SHP77 (cell line): ENCODE data around the gene SPECC1L.

Source experiments
- DNase-seq, 2 experiments: peaks; one replicate each; lab custom pipeline; 2025; lab: John Stamatoyannopoulos, UW

The SPECC1L gene

GRCh38 chr22:24414523-24414922 is 143.9 kb downstream of the SPECC1L start:
- no peak for DNase-seq

GRCh38 chr22:24414984-24415945 is 144.6 kb downstream of the SPECC1L start:
- DNase-seq, result no peak

- DNase-seq, result peak in 1 of 2 experiments; percentile 48
Measured at GRCh38 chr22:24416095-24416494, 145.5 kb downstream of the SPECC1L start.

- no peak for DNase-seq
Measured at GRCh38 chr22:24416611-24417010, 146.0 kb downstream of the SPECC1L start.

- no peak for DNase-seq
Measured at GRCh38 chr22:24417200-24417599, 146.6 kb downstream of the SPECC1L start.

GRCh38 chr22:24417901-24418641 is 147.4 kb downstream of the SPECC1L start:
- DNase-seq, result no peak

GRCh38 chr22:24418786-24419474 is 148.3 kb downstream of the SPECC1L start:
- DNase-seq, result peak in 1 of 2 experiments; percentile 55

GRCh38 chr22:24419475-24419850 is 148.8 kb downstream of the SPECC1L start:
- peak in 1 of 2 experiments; percentile 40 for DNase-seq

- peak; percentile 72 to 78 for DNase-seq
Measured at GRCh38 chr22:24420072-24420976, 149.7 kb downstream of the SPECC1L start.

GRCh38 chr22:24420977-24421343 is 150.3 kb downstream of the SPECC1L start:
- no peak for DNase-seq

- DNase-seq, result no peak
Measured at GRCh38 chr22:24421428-24421931, 150.8 kb downstream of the SPECC1L start.

GRCh38 chr22:24422102-24422665 is 151.6 kb downstream of the SPECC1L start:
- DNase-seq, result no peak

GRCh38 chr22:24423519-24424000 is 152.9 kb downstream of the SPECC1L start:
- peak in 1 of 2 experiments; percentile 26 for DNase-seq

GRCh38 chr22:24424001-24424900 is 153.6 kb downstream of the SPECC1L start:
- DNase-seq, result no peak

- no peak for DNase-seq
Measured at GRCh38 chr22:24424901-24425775, 154.5 kb downstream of the SPECC1L start.

GRCh38 chr22:24426436-24426835 is 155.8 kb downstream of the SPECC1L start:
- DNase-seq, result no peak

GRCh38 chr22:24426851-24427499 is 156.3 kb downstream of the SPECC1L start:
- no peak for DNase-seq
